T-helper 1 cell treated with Interleukin-12 subunit alpha and Interleukin-12 subunit beta and Interleukin-4 antibody, amounts not matched to agents 30 μg/mL and 1 μg/mL, for 36 hours (primary cell): ENCODE data around the gene SLC4A7.
A peak's percentile ranks its signal among the peaks of the same experiment; 100 is the strongest.

Experiments used
- H3K27ac Mint-ChIP-seq: one replicate; pipeline ENCODE4 v1.8.0; 2021; ENCODE audit warnings: mild to moderate bottlenecking, mixed read lengths
- H3K27me3 Mint-ChIP-seq: one replicate; pipeline ENCODE4 v1.8.0; 2021; ENCODE audit warnings: low read depth, mixed read lengths
- H3K36me3 Mint-ChIP-seq: one replicate; pipeline ENCODE4 v1.8.0; 2021; ENCODE audit warnings: low read depth, mixed read lengths
- H3K4me1 Mint-ChIP-seq: one replicate; pipeline ENCODE4 v1.8.0; 2021; ENCODE audit warnings: low read depth, mixed read lengths
- H3K4me3 Mint-ChIP-seq: one replicate; pipeline ENCODE4 v1.8.0; 2021; ENCODE audit warnings: mild to moderate bottlenecking, moderate library complexity, mixed read lengths
- H3K9me3 Mint-ChIP-seq: one replicate; pipeline ENCODE4 v1.8.0; 2021; ENCODE audit warnings: mixed read lengths

Gene SLC4A7

DNA sequence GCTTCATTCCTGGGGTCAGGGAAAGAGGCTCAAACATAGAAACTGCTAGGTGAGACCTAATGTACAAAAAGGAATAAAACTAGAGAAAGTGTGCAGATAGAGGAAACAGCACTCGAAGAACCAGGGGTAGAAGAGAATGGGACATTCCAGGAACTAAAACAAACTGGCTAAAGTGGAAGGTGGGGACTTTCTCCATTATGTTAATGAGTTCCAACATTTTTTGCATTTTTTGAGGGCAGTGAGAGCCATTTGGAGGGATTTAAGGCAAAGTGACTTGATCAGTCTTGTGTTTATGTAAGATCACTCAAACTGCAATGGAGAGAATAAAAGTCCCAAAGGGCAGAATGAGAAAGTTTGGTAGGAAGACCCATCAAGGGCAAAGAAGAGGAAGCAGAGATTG lies 20.6 kb upstream of the SLC4A7 start:
- H3K4me3 Mint-ChIP-seq, result no peak overlapping the region
- H3K4me1 Mint-ChIP-seq, result no peaks in the 10 kb centered on the region
- H3K36me3 Mint-ChIP-seq, result no peaks in the 10 kb centered on the region
- H3K27ac Mint-ChIP-seq, result no peak overlapping the region
- H3K9me3 Mint-ChIP-seq, result no peaks in the 10 kb centered on the region
- H3K27me3 Mint-ChIP-seq, result no peaks in the 10 kb centered on the region

GRCh38 chr3:27503526-27503925 lies 19.3 kb upstream of the SLC4A7 start:
- no peaks in the 10 kb centered on the region for H3K4me1 Mint-ChIP-seq
- H3K27me3 Mint-ChIP-seq, result no peaks in the 10 kb centered on the region
- H3K36me3 Mint-ChIP-seq, result no peaks in the 10 kb centered on the region
- no peak overlapping the region for H3K4me3 Mint-ChIP-seq
- no peak overlapping the region for H3K27ac Mint-ChIP-seq
- no peaks in the 10 kb centered on the region for H3K9me3 Mint-ChIP-seq

DNA sequence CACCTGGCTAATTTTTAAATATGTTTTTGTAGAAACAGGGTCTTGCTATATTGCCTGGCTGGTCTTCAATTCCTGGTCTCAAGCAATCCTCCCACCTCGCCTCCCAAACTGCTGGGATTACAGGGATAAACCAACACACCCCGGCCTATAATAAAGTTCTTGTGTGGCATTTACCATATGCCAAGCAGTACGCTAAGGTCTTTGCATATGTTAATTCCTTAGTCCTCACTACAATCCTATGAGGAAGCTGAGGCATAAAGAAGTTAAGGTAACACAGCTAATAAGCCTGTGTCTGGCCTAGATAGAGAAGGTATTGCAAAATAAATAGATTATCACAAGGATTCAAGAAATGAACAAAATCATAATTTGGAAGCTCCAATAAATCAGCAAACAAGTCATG lies 17.6 kb upstream of the SLC4A7 start:
- H3K4me1 Mint-ChIP-seq, result peaks cover under 1% of the 10 kb centered on the region
- no peaks in the 10 kb centered on the region for H3K9me3 Mint-ChIP-seq
- no peaks in the 10 kb centered on the region for H3K27me3 Mint-ChIP-seq
- no peaks in the 10 kb centered on the region for H3K36me3 Mint-ChIP-seq
- no peak overlapping the region for H3K4me3 Mint-ChIP-seq
- no peak overlapping the region for H3K27ac Mint-ChIP-seq

GRCh38 chr3:27500986-27501385 lies 16.8 kb upstream of the SLC4A7 start:
- H3K36me3 Mint-ChIP-seq, result no peaks in the 10 kb centered on the region
- no peak overlapping the region for H3K27ac Mint-ChIP-seq
- H3K27me3 Mint-ChIP-seq, result no peaks in the 10 kb centered on the region
- no peaks in the 10 kb centered on the region for H3K9me3 Mint-ChIP-seq
- H3K4me1 Mint-ChIP-seq, result peaks cover 3% of the 10 kb centered on the region
- no peak overlapping the region for H3K4me3 Mint-ChIP-seq

DNA sequence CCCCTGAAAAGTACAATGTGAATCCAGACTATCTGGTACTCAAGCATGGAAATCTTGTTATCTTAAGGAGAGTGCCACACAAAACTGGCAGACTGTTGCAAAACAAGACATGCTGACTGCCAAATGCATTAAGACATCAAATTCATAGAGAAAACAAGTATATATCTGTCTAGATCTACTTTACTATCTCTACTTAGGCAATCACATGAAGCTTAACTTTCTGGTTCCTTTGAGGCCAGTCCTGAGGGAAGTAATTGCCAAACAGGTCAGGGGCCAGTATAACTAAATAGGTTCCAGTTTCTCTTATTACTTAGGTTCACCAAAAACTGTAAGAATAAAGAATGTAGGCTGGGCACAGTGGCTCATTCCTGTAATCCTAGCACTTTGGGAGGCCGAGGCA lies 15.9 kb upstream of the SLC4A7 start:
- Mint-ChIP-seq H3K9me3 (no peaks in the 10 kb centered on the region), H3K4me3 (no peak overlapping the region)

GRCh38 chr3:27494784-27495183 lies 10.6 kb upstream of the SLC4A7 start:
- no peaks in the 10 kb centered on the region for H3K36me3 Mint-ChIP-seq
- no peak overlapping the region for H3K4me3 Mint-ChIP-seq
- H3K9me3 Mint-ChIP-seq, result no peaks in the 10 kb centered on the region
- peaks cover 3% of the 10 kb centered on the region for H3K4me1 Mint-ChIP-seq
- peaks cover 3% of the 10 kb centered on the region for H3K27me3 Mint-ChIP-seq
- no peak overlapping the region for H3K27ac Mint-ChIP-seq

More for the DNA sequence above, 15.9 kb upstream of the SLC4A7 start:
- H3K27ac Mint-ChIP-seq, result no peak overlapping the region
- no peaks in the 10 kb centered on the region for H3K27me3 Mint-ChIP-seq
- H3K4me1 Mint-ChIP-seq, result peaks cover 3% of the 10 kb centered on the region
- no peaks in the 10 kb centered on the region for H3K36me3 Mint-ChIP-seq

GRCh38 chr3:27488821-27489220 lies 4.6 kb upstream of the SLC4A7 start:
- Mint-ChIP-seq H3K9me3 (no peaks in the 10 kb centered on the region), H3K27me3 (peaks cover 3% of the 10 kb centered on the region), H3K4me3 (no peak overlapping the region)

DNA sequence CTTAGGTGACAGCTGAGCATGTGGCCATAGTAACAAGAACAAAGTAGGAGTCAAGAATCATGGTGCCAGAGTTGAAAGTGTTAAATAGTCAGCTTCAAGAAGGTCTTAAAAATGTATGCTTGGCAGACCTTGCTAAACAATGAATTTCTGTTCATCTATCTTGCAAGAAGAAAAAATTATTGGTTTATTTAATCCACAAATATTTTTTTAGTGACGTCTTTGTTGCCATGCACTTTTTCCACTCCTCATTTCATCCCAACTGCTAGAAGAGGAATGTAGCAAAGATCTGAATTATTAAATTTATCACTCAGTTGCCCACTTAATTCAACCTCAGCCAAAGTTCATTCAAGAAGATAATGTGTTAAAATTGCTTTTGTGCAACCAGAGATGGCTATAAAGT lies 3.2 kb upstream of the SLC4A7 start:
- H3K27ac Mint-ChIP-seq, result no peak overlapping the region
- no peak overlapping the region for H3K4me3 Mint-ChIP-seq
- H3K9me3 Mint-ChIP-seq, result no peaks in the 10 kb centered on the region
- H3K4me1 Mint-ChIP-seq, result peaks cover 5% of the 10 kb centered on the region
- H3K27me3 Mint-ChIP-seq, result no peaks in the 10 kb centered on the region
- H3K36me3 Mint-ChIP-seq, result peaks cover 7% of the 10 kb centered on the region

More at GRCh38 chr3:27488821-27489220, 4.6 kb upstream of the SLC4A7 start:
- Mint-ChIP-seq H3K27ac (no peak overlapping the region), H3K36me3 (no peaks in the 10 kb centered on the region), H3K4me1 (peaks cover 2% of the 10 kb centered on the region)

GRCh38 chr3:27486336-27486735 lies 2.2 kb upstream of the SLC4A7 start:
- Mint-ChIP-seq H3K27me3 (no peaks in the 10 kb centered on the region), H3K4me3 (no peak overlapping the region), H3K9me3 (no peaks in the 10 kb centered on the region), H3K27ac (no peak overlapping the region), H3K4me1 (peaks cover 11% of the 10 kb centered on the region), H3K36me3 (peaks cover 7% of the 10 kb centered on the region)

GRCh38 chr3:27485866-27486265 lies 1.7 kb upstream of the SLC4A7 start:
- no peaks in the 10 kb centered on the region for H3K27me3 Mint-ChIP-seq
- H3K9me3 Mint-ChIP-seq, result no peaks in the 10 kb centered on the region
- H3K4me1 Mint-ChIP-seq, result peaks cover 16% of the 10 kb centered on the region
- no peak overlapping the region for H3K27ac Mint-ChIP-seq
- no peak overlapping the region for H3K4me3 Mint-ChIP-seq
- peaks cover 7% of the 10 kb centered on the region for H3K36me3 Mint-ChIP-seq

DNA sequence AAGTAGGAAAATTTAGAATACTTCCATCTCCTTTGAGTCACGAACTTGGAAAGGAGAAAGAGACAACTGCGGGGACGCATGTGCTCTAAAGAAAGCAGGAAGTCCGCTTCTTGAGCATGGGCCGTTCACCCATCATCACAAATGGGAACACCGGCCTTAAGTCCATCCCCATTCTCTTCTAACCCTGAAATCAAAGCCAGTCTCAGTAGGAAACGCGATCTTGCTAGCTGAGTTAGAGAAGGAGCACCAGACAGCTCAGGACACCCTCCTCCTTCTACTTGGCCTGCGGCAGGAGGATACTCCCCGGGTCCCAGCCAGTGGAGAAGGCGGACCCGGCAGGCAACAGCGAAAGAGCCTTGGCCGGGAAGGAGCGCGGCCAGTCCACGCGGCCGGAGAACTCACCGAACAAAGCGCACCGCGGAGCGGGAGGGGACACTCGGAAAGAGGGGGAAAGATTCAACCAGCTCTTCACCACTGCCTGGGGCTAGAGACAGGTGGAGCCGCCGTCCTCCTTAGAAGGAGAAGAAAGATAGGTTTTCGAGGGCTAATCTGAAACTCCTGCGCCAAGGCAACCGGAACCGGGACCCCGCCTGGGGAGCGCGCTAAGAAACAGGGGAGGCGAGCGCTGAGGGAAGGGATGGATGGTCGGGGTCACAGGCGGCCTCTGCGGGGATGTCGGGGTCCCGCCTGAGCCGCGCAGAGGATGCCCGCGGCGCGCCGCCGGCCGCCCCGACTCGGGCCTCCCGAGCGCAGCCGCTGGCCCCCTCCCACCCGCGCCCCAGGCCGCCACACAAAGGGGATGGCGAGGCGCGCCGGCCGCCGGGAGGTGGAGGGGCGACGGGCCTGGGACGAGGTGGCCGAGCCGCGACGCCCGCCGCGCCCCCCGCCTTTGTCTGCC lies 818 bp downstream of the SLC4A7 start:
- Mint-ChIP-seq H3K27ac (peak overlapping the region; percentile 91), H3K9me3 (no peaks in the 10 kb centered on the region), H3K27me3 (no peaks in the 10 kb centered on the region), H3K36me3 (peaks cover 7% of the 10 kb centered on the region), H3K4me3 (peak overlapping the region; percentile 99), H3K4me1 (peaks cover 34% of the 10 kb centered on the region)

GRCh38 chr3:27479806-27480543 lies 4.2 kb downstream of the SLC4A7 start:
- peaks cover 12% of the 10 kb centered on the region for H3K9me3 Mint-ChIP-seq
- H3K27ac Mint-ChIP-seq, result peak overlapping the region; percentile 79
- H3K27me3 Mint-ChIP-seq, result no peaks in the 10 kb centered on the region
- peak overlapping the region; percentile 79 for H3K4me3 Mint-ChIP-seq
- H3K36me3 Mint-ChIP-seq, result peaks cover 25% of the 10 kb centered on the region
- peaks cover 32% of the 10 kb centered on the region for H3K4me1 Mint-ChIP-seq

- H3K9me3 Mint-ChIP-seq, result peaks cover 7% of the 10 kb centered on the region
- H3K27me3 Mint-ChIP-seq, result no peaks in the 10 kb centered on the region
- H3K4me3 Mint-ChIP-seq, result no peak overlapping the region
- no peak overlapping the region for H3K27ac Mint-ChIP-seq
- H3K4me1 Mint-ChIP-seq, result peaks cover 8% of the 10 kb centered on the region
- H3K36me3 Mint-ChIP-seq, result peaks cover 9% of the 10 kb centered on the region
These were observed 12.1 kb downstream of the SLC4A7 start for GRCh38 chr3:27471923-27472550.

- Mint-ChIP-seq H3K27ac (no peak overlapping the region), H3K4me3 (no peak overlapping the region), H3K27me3 (no peaks in the 10 kb centered on the region), H3K9me3 (no peaks in the 10 kb centered on the region), H3K4me1 (peaks cover 5% of the 10 kb centered on the region), H3K36me3 (no peaks in the 10 kb centered on the region)
These were observed 15.8 kb downstream of the SLC4A7 start for GRCh38 chr3:27468283-27468886.
